GM19025 (cell line): ENCODE measurements around the gene PLIN5.

ENCODE experiments used
- ATAC-seq: cut with Tn5 transposase; IDR thresholded peaks from one replicate; pipeline ENCODE4 v1.9.1; 2021; ENCODE audit warnings: mild to moderate bottlenecking, low read depth, moderate library complexity; ENCODE audit not compliant: unreplicated experiment

PLIN5 gene

DNA sequence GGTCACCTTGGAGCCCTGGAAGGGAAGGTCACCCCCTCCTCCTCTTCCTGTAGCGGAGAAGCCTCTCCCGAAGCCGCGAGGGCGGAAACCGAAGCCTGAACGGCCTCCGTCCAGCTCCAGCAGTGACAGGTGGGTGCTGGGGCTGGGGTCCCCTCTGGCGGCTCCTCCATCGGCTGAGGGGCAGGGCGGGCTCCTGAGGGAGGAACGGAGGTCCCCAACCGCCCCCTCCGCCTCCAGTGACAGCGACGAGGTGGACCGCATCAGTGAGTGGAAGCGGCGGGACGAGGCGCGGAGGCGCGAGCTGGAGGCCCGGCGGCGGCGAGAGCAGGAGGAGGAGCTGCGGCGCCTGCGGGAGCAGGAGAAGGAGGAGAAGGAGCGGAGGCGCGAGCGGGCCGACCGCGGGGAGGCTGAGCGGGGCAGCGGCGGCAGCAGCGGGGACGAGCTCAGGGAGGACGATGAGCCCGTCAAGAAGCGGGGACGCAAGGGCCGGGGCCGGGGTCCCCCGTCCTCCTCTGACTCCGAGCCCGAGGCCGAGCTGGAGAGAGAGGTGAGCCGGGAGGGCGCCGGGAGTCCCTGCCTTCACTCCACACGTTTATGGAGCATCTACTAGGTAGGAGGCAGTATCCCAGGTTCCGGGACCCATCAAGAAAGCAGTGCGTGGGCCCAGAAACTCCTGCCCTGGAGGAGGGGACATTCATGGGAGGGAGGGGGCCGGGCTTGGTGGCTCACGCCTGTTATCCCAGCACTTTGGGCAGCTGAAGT lies 40.9 kb downstream of the PLIN5 start:
- no peak for ATAC-seq

DNA sequence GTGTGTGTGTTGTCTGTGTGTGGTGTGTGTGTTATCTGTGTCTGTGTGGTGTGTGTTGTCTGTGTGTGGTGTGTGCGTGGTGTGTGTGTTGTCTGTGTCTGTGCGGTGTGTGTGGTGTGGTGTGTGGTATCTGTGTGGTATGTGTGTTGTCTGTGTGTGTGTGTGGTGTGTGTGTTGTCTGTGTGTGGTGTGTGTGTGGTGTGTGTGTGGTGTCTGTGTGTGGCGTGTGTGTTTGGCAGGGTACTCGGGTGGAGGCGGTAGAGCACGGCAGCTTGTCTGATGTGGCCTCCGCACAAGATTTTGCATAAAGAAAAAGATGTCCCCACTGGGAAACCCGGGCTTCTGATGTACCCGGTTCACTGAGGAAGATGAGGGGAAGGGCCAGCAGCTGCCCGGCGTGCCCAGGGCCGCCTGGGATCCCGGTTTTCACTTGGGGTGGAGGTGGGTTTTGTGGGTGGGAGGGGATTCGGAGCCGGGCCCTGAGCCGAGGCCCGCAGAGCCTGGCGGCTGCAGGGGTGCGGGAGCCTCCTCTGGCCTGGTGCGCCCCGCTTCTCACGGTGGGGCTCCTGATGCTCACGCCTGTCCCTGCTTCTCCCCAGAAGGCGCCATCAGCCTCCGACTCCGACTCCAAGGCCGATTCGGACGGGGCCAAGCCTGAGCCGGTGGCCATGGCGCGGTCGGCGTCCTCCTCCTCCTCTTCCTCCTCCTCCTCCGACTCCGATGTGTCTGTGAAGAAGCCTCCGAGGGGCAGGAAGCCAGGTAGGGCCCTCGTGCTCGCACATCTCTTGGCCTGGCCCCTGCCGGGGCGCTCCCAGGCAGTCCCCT lies 41.7 kb downstream of the PLIN5 start:
- no peak for ATAC-seq

GRCh38 chr19:4492337-4493103 lies 42.5 kb downstream of the PLIN5 start:
- no peak for ATAC-seq

DNA sequence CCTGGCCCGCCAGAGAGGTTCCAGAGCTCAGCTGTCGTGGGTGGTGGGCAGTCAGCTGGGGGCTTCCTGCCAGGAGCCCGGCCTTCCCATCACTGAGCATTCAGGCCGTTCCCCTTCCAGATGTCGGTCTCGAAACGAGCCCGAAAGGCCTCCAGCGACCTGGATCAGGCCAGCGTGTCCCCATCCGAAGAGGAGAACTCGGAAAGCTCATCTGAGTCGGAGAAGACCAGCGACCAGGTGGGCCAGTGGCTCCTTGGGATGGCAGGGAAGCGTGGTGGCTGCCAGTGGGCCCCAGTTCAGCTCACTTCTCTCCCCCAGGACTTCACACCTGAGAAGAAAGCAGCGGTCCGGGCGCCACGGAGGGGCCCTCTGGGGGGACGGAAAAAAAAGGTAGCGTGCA lies 43.6 kb downstream of the PLIN5 start:
- no peak for ATAC-seq

GRCh38 chr19:4488496-4488895 lies 46.5 kb downstream of the PLIN5 start:
- ATAC-seq, result no peak

- ATAC-seq, result no peak
Observed at GRCh38 chr19:4487572-4487971, 47.5 kb downstream of the PLIN5 start.

DNA sequence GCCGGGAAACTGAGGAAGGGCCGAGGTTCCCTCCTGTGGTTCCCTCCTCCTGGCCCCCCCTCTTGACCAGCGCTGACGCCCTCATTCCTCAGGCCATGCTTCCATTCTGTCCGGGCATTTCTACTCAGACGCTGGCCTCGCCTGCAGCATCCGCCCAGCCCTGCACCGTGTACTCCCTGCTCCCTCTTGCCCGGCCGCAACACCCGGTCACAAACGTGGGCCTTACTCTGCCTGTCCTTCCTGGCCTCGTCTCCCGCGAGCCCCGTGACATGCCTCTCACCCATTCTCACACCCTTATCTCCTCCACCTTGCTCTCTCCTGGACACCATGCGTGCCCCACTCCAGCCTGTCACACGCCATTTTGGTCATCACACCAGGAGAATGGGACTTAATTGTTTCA lies 51.6 kb downstream of the PLIN5 start:
- ATAC-seq, result no peak

DNA sequence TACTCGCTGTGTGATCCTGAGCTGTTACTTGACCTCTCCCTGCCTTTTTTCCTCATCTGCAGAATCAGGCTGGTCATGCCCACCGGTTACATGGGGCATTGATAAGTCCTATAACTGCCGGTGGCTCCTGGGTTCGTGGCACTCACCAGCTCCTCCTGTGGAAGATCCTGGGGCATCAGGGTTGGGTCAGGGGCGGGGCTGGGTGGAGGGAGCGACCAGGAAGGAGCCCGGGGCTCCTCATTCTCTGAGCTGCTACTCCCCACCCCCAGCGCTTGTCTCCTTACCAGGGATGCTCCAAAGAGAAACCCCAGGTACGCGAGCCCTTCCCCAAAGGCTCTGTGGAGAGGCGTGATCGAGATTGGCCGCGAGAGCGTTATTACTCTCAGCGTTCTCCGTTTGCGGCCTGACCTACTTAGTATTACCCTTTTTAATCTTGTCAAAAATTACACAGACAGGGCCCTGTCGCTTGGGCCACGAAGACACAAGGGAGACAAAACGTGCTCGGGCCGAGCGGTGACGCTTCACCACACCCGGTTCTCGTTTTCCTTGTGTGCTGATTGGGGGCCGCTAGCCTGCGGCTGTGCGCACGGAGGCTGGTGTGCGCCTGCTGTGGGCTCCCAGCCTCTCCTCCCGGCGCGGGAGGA lies 52.2 kb downstream of the PLIN5 start:
- no peak for ATAC-seq

DNA sequence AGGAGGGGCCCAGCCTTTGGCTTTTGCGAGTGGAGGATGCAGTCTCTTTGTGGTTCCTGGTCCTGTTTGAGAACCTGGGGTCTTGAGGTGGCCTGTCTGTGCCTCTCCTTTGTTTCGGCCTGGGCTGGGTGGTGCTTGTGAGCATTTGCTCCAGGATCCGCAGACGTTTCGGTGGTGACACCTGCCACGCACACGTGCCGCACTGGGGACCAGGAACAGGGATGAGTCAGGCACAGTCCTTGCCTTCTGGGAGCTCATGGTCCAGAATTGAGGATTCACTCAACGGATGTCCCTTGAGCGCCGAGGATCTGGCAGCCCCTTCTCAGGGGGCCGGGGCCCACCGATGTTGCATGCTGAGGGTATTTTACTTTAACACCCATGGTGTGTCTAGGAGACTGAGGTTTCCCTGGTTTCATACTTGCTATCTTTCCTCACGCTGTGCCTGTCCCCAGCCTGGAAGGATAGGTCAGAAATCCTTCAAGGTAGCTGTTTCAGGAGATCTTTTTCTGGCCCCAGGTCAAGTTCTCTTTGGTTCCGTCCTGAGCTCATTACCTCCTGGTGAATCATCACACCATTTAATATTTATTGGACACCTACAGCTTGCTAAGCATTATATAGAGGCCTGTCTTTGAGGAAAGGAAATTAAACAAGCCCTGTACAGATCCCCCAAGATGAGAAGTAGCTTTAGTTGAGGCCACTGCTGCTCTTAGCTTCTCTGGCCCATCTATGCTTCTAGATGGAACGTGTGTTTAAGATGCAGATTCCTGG lies 57.8 kb downstream of the PLIN5 start:
- no peak for ATAC-seq

GRCh38 chr19:4474514-4475022 lies 60.5 kb downstream of the PLIN5 start:
- ATAC-seq, result no peak

- no peak for ATAC-seq
Observed at GRCh38 chr19:4473763-4474513, 61.1 kb downstream of the PLIN5 start.

- ATAC-seq, result no peak
Observed at GRCh38 chr19:4473011-4473762, 61.8 kb downstream of the PLIN5 start.
